AG04449 (cell line): ENCODE measurements around the gene CDH13.

ENCODE experiments used
- CTCF ChIA-PET: fragments of 350-600 bp; formaldehyde crosslinking; extraction: SDS; loops from one replicate; lab custom pipeline; 2021; ENCODE audit warnings: antibody characterized with exemption; lab: Yijun Ruan, JAX
- POLR2A ChIA-PET: fragments of 400-600, 350-600 bp; formaldehyde crosslinking; extraction: SDS; loops from one replicate; lab custom pipeline; 2020; ENCODE audit warnings: antibody characterized with exemption, inconsistent platforms; lab: Yijun Ruan, JAX
- DNase-seq: peaks from one replicate; pipeline ENCODE4 v3.0.0-alpha.2; 2010; ENCODE audit warnings: low read depth, low spot score
- H3K4me3 ChIP-seq: 2 replicates; pipeline ENCODE4 v1.5.1; 2011; ENCODE audit warnings: low read depth, mild to moderate bottlenecking, control low read depth, low read length
- TF ChIP-seq, protein P1 (sequence below): IDR thresholded peaks from one replicate; pipeline ENCODE4 v1.5.1; 2011; ENCODE audit warnings: mild to moderate bottlenecking, moderate library complexity, low read length, control low read depth, inconsistent platforms; ENCODE audit not compliant: insufficient read depth; ENCODE audit errors: missing control alignments

CDH13 gene

DNA sequence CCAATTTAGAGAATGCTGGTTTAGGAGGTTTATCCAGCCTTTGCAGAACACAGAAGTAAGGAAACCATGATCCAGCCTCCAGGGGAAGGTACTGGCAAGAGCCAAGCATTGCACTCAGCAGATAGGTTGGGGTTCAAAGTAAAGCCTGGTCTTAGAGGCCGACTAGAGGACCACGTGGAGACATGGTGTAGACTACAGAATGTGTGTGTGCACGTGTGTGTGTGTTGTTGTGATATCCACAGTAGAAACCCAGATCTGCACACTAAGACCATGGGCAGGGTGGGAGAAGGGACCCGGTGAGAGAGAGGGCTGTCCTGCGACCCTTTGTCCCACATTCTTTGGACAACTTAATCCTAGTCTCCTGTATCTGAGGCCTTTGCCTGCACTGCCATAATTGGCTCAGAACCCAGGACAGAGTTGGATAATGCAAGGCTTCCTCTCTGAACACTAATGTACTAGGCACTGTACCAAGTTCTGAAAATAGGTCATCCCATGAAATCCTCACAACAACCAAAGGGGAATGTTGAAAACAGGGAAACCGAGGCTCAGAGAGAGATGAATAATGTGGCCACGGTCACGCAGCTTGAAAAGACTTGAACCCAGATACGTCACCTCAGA, 855.9 kb downstream of the CDH13 start:
- ChIA-PET CTCF (no interaction called here), POLR2A (no interaction called here)
- TF ChIP-seq, protein P1, sequence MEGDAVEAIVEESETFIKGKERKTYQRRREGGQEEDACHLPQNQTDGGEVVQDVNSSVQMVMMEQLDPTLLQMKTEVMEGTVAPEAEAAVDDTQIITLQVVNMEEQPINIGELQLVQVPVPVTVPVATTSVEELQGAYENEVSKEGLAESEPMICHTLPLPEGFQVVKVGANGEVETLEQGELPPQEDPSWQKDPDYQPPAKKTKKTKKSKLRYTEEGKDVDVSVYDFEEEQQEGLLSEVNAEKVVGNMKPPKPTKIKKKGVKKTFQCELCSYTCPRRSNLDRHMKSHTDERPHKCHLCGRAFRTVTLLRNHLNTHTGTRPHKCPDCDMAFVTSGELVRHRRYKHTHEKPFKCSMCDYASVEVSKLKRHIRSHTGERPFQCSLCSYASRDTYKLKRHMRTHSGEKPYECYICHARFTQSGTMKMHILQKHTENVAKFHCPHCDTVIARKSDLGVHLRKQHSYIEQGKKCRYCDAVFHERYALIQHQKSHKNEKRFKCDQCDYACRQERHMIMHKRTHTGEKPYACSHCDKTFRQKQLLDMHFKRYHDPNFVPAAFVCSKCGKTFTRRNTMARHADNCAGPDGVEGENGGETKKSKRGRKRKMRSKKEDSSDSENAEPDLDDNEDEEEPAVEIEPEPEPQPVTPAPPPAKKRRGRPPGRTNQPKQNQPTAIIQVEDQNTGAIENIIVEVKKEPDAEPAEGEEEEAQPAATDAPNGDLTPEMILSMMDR: no peak
- no peak overlapping the region for H3K4me3 ChIP-seq
- no peak for DNase-seq

DNA sequence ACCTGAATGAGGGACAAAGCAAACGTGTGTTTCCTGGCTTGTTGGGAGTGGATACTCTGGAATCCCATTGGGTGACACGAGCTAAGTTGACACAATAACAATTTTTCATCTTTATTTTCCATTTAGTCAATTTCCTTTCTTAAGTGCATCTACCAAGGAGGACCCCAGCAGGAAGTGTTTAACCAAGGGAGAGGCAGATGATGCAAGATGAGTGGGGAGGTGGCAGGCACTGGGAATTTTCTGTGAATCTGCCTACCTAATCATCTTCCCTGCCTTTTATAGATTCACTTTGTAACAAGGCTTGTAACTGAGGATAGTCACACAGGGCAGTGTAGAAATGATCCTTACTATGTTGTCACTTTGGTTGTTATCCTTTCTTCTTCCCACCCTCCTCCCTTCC, 863.3 kb downstream of the CDH13 start:
- ChIA-PET POLR2A (no interaction called here), CTCF (no interaction called here)
- DNase-seq: no peak
- TF ChIP-seq, protein P1: no peak
- no peak overlapping the region for H3K4me3 ChIP-seq

DNA sequence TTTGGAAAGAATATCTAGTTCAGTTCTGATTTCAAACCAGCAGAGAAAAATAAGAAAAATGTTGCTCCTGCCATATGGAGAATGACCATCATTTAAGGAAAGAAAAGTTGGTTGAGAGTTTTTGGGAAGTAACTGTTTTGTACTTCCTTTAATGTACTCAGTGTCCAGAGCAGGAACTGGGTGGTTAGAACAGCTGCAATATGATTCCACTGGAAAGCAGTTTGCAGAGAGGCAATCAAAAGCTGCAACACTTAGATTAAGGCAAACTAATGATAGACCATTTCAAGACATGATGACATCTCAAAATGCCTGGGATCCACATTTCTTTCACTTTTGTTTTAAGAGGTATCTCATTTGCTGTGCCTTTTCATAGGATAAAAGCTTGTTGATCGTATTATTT, 867.7 kb downstream of the CDH13 start:
- no peak for DNase-seq
- TF ChIP-seq, protein P1: no peak
- POLR2A ChIA-PET: no interaction called here

DNA sequence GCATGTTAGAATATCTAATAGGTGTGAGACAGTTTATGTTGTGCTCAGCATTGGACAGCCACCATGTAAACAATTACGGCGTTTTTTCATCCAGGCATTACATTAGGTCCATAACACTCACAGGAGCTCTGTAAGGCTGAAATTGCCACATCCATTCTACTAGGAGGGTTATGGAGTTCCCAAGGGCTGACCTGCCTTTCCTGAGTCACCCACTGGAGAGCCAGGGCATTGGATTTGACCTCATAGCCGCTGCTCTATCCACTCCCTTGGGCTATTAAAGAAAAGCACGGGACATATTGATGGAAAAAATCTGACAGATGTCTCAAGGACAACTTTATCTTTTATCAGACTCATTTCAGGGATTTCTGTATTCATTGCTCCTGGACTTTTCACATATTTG, 874.7 kb downstream of the CDH13 start:
- POLR2A ChIA-PET: no interaction called here

More for the DNA sequence above, 867.7 kb downstream of the CDH13 start:
- CTCF ChIA-PET: no interaction called here
- no peak overlapping the region for H3K4me3 ChIP-seq

DNA sequence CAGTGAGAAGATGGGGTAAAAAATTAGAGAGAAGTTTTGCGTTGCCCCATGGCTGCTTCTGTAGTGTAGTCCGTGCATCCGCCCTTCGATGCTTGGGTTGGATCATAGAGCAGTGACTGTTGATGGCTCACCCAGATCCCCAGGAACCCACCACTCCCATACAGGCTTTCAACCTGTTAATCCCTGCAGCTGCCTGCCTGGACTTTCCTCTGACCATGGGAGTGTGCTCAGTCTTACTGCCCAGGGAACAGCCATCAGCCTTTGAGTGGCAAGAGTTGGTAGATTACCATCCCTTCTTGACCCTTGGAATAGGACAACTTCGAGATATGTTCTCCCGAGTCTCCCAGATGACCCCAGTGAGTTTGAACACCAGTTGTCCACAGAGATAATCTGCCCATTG, 881.5 kb downstream of the CDH13 start:
- no peak for DNase-seq
- ChIA-PET POLR2A (no interaction called here), CTCF (interaction anchor here (0.8 kb wide), 1 partner anchor 15 kb away, joined by 4 read pairs; no protein-coding TSS in a partner anchor)
- TF ChIP-seq, protein P1: no peak
- H3K4me3 ChIP-seq: no peak overlapping the region

More for the DNA sequence above, 874.7 kb downstream of the CDH13 start:
- CTCF ChIA-PET: no interaction called here
- H3K4me3 ChIP-seq: no peak overlapping the region
- DNase-seq: no peak
- TF ChIP-seq, protein P1: no peak

DNA sequence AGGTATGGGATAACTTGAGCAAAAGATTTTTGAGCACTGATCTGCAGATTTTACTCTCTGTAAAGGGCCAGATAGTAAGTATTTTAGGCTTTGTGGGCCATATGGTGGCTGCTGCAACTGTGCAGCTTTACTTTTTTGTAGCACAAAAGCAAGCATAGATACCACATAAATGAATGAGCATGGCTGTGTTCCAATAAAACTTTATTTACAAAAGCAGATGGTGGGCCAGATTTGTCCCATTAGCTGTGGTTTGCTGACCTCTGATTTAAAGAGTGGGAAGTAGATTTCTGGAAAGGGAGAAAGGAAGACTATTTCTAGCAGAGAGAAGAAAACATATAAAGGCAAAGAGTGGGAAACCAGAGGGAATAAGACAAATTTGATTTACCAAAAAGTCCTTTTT, 882.5 kb downstream of the CDH13 start:
- ChIA-PET POLR2A (no interaction called here), CTCF (no interaction called here)
- DNase-seq: no peak
- H3K4me3 ChIP-seq: no peak overlapping the region
- TF ChIP-seq, protein P1: no peak
